HEK293 (cell line): ENCODE measurements around the gene VSTM4.

Experiments
- CTCF ChIA-PET: fragments of 350-600 bp; formaldehyde crosslinking; extraction: SDS; loops from one replicate; lab custom pipeline; 2021; ENCODE audit warnings: antibody characterized with exemption; lab: Yijun Ruan, JAX
- POLR2A ChIA-PET: fragments of 300-600 bp; formaldehyde crosslinking; extraction: SDS; loops from one replicate; lab custom pipeline; 2020; ENCODE audit warnings: antibody characterized with exemption, inconsistent platforms; lab: Yijun Ruan, JAX
- H3K27ac ChIP-seq: fragments of 200-500 bp; sonication (Bioruptor generic); 2 replicates; pipeline ENCODE4 v1.5.1; 2014; ENCODE audit warnings: low read depth, low read length, control low read depth, inconsistent platforms; ENCODE audit errors: extremely low read depth
- H3K36me3 ChIP-seq, 2 experiments: fragments of 200-500 bp in 1 of 2; sonication (Bioruptor generic) in 1 of 2; 1 replicate in 1 of 2; 2 replicates in 1 of 2; pipeline ENCODE4 v1.5.1; 2014 to 2017; ENCODE audit warnings: inconsistent platforms in 2 of 2, low read length in 2 of 2; ENCODE audit not compliant: control insufficient read depth in 2 of 2, insufficient read depth in 1 of 2
- H3K4me1 ChIP-seq: fragments of 200-500 bp; sonication (Bioruptor generic); 2 replicates; pipeline ENCODE4 v1.5.1; 2014; ENCODE audit warnings: mild to moderate bottlenecking, low read length, inconsistent platforms; ENCODE audit not compliant: control insufficient read depth, insufficient read depth
- H3K4me3 ChIP-seq: 2 replicates; pipeline ENCODE4 v1.5.1; 2011; ENCODE audit warnings: low read depth, mild to moderate bottlenecking, control low read depth, low read length, moderate library complexity
- H3K9me3 ChIP-seq: fragments of 200-500 bp; sonication (Bioruptor generic); 2 replicates; pipeline ENCODE4 v1.5.1; 2014; ENCODE audit warnings: low read depth, low read length, inconsistent platforms; ENCODE audit not compliant: control insufficient read depth, insufficient read depth
- ATF2 ChIP-seq: fragments of 450-650 bp; formaldehyde crosslinking; IDR thresholded peaks from 2 replicates; pipeline ENCODE4 v1.5.1; 2016; ENCODE audit warnings: missing biosample characterization, missing genetic modification characterization, low read depth
- GLIS1 ChIP-seq: fragments of 450-650 bp; formaldehyde crosslinking; IDR thresholded peaks from 2 replicates; pipeline ENCODE4 v1.5.1; 2016; ENCODE audit warnings: missing biosample characterization, missing genetic modification characterization
- INSM2 ChIP-seq: fragments of 450-650 bp; formaldehyde crosslinking; IDR thresholded peaks from 2 replicates; pipeline ENCODE4 v1.5.1; 2016; ENCODE audit warnings: missing biosample characterization, missing genetic modification characterization
- KLF16 ChIP-seq: fragments of 450-650 bp; formaldehyde crosslinking; IDR thresholded peaks from 2 replicates; pipeline ENCODE4 v1.5.1; 2017; ENCODE audit warnings: missing biosample characterization, missing genetic modification characterization
- OVOL3 ChIP-seq: fragments of 450-650 bp; formaldehyde crosslinking; IDR thresholded peaks from 2 replicates; pipeline ENCODE4 v1.5.1; 2016; ENCODE audit warnings: missing biosample characterization, missing genetic modification characterization
- PATZ1 ChIP-seq: fragments of 450-650 bp; formaldehyde crosslinking; IDR thresholded peaks from 2 replicates; pipeline ENCODE4 v1.5.1; 2016; ENCODE audit warnings: missing biosample characterization, missing genetic modification characterization
- SP7 ChIP-seq: fragments of 450-650 bp; formaldehyde crosslinking; IDR thresholded peaks from 2 replicates; pipeline ENCODE4 v1.5.1; 2016; ENCODE audit warnings: missing biosample characterization, missing genetic modification characterization
- TCF7L2 ChIP-seq: IDR thresholded peaks from 2 replicates; pipeline ENCODE4 v1.6.1; 2011; ENCODE audit warnings: low read depth, mild to moderate bottlenecking, inconsistent platforms, low read length, moderate library complexity, borderline replicate concordance
- TRIM28 ChIP-seq: IDR thresholded peaks from 2 replicates; pipeline ENCODE4 v1.6.1; 2011; ENCODE audit warnings: low read length, control low read depth, borderline replicate concordance
- ZFP3 ChIP-seq: fragments of 450-650 bp; formaldehyde crosslinking; IDR thresholded peaks from 2 replicates; pipeline ENCODE4 v1.5.1; 2016; ENCODE audit warnings: low read depth, missing biosample characterization, missing genetic modification characterization
- ZNF221 ChIP-seq: fragments of 450-650 bp; formaldehyde crosslinking; IDR thresholded peaks from 2 replicates; pipeline ENCODE4 v1.5.1; 2017; ENCODE audit warnings: missing biosample characterization, missing genetic modification characterization, borderline replicate concordance
- ZNF23 ChIP-seq: fragments of 450-650 bp; formaldehyde crosslinking; IDR thresholded peaks from 2 replicates; pipeline ENCODE4 v1.5.1; 2016; ENCODE audit warnings: missing biosample characterization, missing genetic modification characterization, borderline replicate concordance
- ZNF394 ChIP-seq: fragments of 450-650 bp; formaldehyde crosslinking; IDR thresholded peaks from 2 replicates; pipeline ENCODE4 v1.5.1; 2016; ENCODE audit warnings: missing biosample characterization, missing genetic modification characterization, mild to moderate bottlenecking, moderate library complexity, borderline replicate concordance
- ZNF473 ChIP-seq: fragments of 450-650 bp; formaldehyde crosslinking; IDR thresholded peaks from 2 replicates; pipeline ENCODE4 v1.5.1; 2017; ENCODE audit warnings: missing biosample characterization, missing genetic modification characterization
- ZNF529 ChIP-seq: fragments of 450-650 bp; formaldehyde crosslinking; IDR thresholded peaks from 2 replicates; pipeline ENCODE4 v1.5.1; 2017; ENCODE audit warnings: missing genetic modification characterization, missing biosample characterization; ENCODE audit not compliant: insufficient replicate concordance
- ZNF530 ChIP-seq: fragments of 450-650 bp; formaldehyde crosslinking; IDR thresholded peaks from 2 replicates; pipeline ENCODE4 v1.5.1; 2016; ENCODE audit warnings: low read depth, missing biosample characterization, missing genetic modification characterization
- ZNF585B ChIP-seq: fragments of 450-650 bp; formaldehyde crosslinking; IDR thresholded peaks from 2 replicates; pipeline ENCODE4 v1.5.1; 2016; ENCODE audit warnings: missing biosample characterization, missing genetic modification characterization
- ZNF621 ChIP-seq: fragments of 450-650 bp; formaldehyde crosslinking; IDR thresholded peaks from 2 replicates; pipeline ENCODE4 v1.5.1; 2017; ENCODE audit warnings: missing biosample characterization, missing genetic modification characterization
- ZNF660 ChIP-seq: fragments of 450-650 bp; IDR thresholded peaks from 2 replicates; pipeline ENCODE4 v1.5.1; 2018; ENCODE audit warnings: missing biosample characterization, mild to moderate bottlenecking, missing genetic modification characterization
- ZNF701 ChIP-seq: fragments of 450-650 bp; formaldehyde crosslinking; IDR thresholded peaks from 2 replicates; pipeline ENCODE4 v1.5.1; 2016; ENCODE audit warnings: missing biosample characterization, missing genetic modification characterization
- ZNF791 ChIP-seq: fragments of 450-650 bp; formaldehyde crosslinking; IDR thresholded peaks from 2 replicates; pipeline ENCODE4 v1.5.1; 2016; ENCODE audit warnings: missing biosample characterization, missing genetic modification characterization
- ZSCAN4 ChIP-seq: fragments of 450-650 bp; formaldehyde crosslinking; IDR thresholded peaks from 2 replicates; pipeline ENCODE4 v1.5.1; 2017; ENCODE audit warnings: missing biosample characterization, missing genetic modification characterization
- TF ChIP-seq, protein P1 (sequence below): fragments of 450-650 bp; formaldehyde crosslinking; IDR thresholded peaks from 2 replicates; pipeline ENCODE4 v1.5.1; 2016; ENCODE audit warnings: missing biosample characterization, missing genetic modification characterization
- TF ChIP-seq, protein P2 (sequence below): fragments of 450-650 bp; formaldehyde crosslinking; IDR thresholded peaks from 2 replicates; pipeline ENCODE4; 2016; ENCODE audit warnings: missing biosample characterization, missing genetic modification characterization
- TF ChIP-seq, protein P3 (sequence below): fragments of 450-650 bp; formaldehyde crosslinking; IDR thresholded peaks from 2 replicates; pipeline ENCODE4 v1.5.1; 2017; ENCODE audit warnings: missing biosample characterization, missing genetic modification characterization

The VSTM4 gene

GRCh38 chr10:49039409-49039808 is 75.9 kb downstream of the VSTM4 start (continued):
- TF ChIP-seq INSM2 (tag by site-specific recombination) (no peak), OVOL3 (tag by site-specific recombination) (no peak), ZNF221 (tag by site-specific recombination) (no peak), ZNF23 (tag by site-specific recombination) (no peak), TCF7L2 (no peak)

DNA sequence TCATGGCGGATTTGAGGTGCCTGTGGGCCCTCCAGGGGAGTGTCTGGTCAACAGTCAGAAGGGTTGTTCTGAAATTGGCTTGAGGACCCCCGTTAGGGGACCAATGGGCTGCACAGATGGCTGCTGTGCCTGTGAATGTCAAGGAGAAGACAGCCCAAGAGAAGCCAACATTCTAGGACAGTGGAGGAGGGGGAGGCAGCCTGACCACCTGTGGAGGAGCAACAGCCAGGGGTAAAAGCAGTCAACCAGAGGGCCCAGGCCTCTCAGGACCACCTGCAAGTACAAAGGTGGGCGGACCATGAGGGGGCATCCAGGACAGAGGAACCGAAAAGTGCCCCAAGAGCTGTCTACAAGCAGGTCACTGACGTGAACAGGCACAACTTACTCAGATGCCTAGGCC is 76.6 kb downstream of the VSTM4 start:
- Histone ChIP-seq H3K9me3 (no peaks in the 10 kb centered on the region), H3K27ac (no peak overlapping the region), H3K36me3 (no peaks in the 10 kb centered on the region; a peak in 1 of 3 replicates), H3K4me1 (no peaks in the 10 kb centered on the region)
- POLR2A ChIA-PET, result no interaction called here
- TF ChIP-seq, protein P1, sequence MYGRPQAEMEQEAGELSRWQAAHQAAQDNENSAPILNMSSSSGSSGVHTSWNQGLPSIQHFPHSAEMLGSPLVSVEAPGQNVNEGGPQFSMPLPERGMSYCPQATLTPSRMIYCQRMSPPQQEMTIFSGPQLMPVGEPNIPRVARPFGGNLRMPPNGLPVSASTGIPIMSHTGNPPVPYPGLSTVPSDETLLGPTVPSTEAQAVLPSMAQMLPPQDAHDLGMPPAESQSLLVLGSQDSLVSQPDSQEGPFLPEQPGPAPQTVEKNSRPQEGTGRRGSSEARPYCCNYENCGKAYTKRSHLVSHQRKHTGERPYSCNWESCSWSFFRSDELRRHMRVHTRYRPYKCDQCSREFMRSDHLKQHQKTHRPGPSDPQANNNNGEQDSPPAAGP, result no peak
- TF ChIP-seq ZSCAN4, result no peak
- TF ChIP-seq ZNF394 (tag by site-specific recombination), result no peak
- no peak for TF ChIP-seq ZNF585B (tag by site-specific recombination)
- no peak for TF ChIP-seq KLF16 (tag by site-specific recombination)
- TF ChIP-seq, protein P2, sequence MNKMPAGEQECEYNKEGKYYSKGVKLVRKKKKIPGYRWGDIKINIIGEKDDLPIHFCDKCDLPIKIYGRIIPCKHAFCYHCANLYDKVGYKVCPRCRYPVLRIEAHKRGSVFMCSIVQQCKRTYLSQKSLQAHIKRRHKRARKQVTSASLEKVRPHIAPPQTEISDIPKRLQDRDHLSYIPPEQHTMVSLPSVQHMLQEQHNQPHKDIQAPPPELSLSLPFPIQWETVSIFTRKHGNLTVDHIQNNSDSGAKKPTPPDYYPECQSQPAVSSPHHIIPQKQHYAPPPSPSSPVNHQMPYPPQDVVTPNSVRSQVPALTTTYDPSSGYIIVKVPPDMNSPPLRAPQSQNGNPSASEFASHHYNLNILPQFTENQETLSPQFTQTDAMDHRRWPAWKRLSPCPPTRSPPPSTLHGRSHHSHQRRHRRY (tag by site-specific recombination), result no peak
- TF ChIP-seq PATZ1 (tag by site-specific recombination), result no peak
- no peak for TF ChIP-seq GLIS1 (tag by site-specific recombination)
- no peak for TF ChIP-seq ZNF529 (tag by site-specific recombination)
- no peak for TF ChIP-seq ZNF530
- no peak for TF ChIP-seq ZFP3 (tag by site-specific recombination)
- no peak for TF ChIP-seq ZNF791
- no peak for TF ChIP-seq ZNF701
- TF ChIP-seq ZNF221 (tag by site-specific recombination), result no peak
- TF ChIP-seq, all 188 proteins: peak for 0
- CTCF ChIA-PET, result no interaction called here
- H3K4me3 ChIP-seq, result no peak overlapping the region

DNA sequence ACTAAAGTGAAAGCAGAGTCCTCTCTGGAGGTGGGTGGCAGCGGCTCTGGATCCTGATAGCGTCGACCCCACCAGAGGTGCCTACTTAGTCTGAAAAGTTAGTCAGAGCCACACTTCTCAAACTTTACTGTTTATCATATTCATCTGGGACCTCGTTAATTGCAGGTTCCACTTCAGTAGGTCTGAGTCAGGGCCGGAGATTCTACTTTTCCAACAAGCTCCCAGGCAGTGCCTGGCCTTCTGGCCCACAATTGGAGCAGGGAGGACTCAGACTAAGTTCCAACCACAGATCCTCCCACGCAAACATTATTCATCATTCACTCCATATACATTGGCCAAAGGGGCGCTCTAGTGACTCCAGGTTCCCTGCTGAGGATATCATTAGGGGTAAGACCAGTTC is 78.1 kb downstream of the VSTM4 start:
- no peak overlapping the region for H3K4me3 ChIP-seq
- no peaks in the 10 kb centered on the region for H3K4me1 ChIP-seq
- ChIA-PET POLR2A (no interaction called here), CTCF (no interaction called here)
- no peak overlapping the region for H3K27ac ChIP-seq
- H3K36me3 ChIP-seq, result no peaks in the 10 kb centered on the region; a peak in 1 of 3 replicates
- no peaks in the 10 kb centered on the region for H3K9me3 ChIP-seq
- no peak for TF ChIP-seq ATF2
- TF ChIP-seq ZNF621 (tag by site-specific recombination), result no peak
- TF ChIP-seq, protein P3, sequence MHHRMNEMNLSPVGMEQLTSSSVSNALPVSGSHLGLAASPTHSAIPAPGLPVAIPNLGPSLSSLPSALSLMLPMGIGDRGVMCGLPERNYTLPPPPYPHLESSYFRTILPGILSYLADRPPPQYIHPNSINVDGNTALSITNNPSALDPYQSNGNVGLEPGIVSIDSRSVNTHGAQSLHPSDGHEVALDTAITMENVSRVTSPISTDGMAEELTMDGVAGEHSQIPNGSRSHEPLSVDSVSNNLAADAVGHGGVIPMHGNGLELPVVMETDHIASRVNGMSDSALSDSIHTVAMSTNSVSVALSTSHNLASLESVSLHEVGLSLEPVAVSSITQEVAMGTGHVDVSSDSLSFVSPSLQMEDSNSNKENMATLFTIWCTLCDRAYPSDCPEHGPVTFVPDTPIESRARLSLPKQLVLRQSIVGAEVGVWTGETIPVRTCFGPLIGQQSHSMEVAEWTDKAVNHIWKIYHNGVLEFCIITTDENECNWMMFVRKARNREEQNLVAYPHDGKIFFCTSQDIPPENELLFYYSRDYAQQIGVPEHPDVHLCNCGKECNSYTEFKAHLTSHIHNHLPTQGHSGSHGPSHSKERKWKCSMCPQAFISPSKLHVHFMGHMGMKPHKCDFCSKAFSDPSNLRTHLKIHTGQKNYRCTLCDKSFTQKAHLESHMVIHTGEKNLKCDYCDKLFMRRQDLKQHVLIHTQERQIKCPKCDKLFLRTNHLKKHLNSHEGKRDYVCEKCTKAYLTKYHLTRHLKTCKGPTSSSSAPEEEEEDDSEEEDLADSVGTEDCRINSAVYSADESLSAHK (tag by site-specific recombination), result no peak
- no peak for TF ChIP-seq ZNF473 (tag by site-specific recombination)
- peak; percentile 89 for TF ChIP-seq SP7 (tag by site-specific recombination)
- TF ChIP-seq ZNF660 (tag by site-specific recombination), result no peak
- TF ChIP-seq TRIM28, result no peak
